Measurements from ENCODE around the gene ZNRF2. TPM values are rescaled to one million over a fixed set of nuclear protein-coding genes. Genes with fewer than 3 reads are reported as not detected.

The ZNRF2 gene
- total and polyA plus RNA-seq, 10 of the 15 experiments (the other 5 are each of a cell fraction or from before 2014, with no cell fraction given): 1.2 to 20.4 (median 9.5) TPM

DNA sequence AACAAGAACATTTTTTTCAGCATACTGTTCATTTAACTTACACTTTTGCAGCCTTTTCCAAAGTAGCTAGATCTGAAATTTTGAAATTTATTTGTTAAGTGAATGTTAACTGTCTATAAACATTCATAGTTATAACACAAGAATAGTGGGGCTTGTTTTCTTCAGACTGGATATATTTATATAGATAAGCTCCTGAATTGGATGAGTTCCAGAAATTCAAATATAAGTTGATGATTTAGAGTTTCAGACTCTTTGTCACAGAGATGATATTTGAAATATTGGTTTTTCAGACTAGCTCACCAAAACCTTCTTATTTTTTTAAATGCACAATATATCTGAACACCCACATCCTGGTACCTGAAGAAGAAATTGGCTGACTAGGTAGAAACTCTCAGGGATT, 44.0 kb downstream of the ZNRF2 start (continued):
- no peak for TF ChIP-seq CHD2 (IDR thresholded peaks at IDR 0.05; ENCODE audit: borderline replicate concordance, low read depth, low read length)
- TF ChIP-seq, protein P1, sequence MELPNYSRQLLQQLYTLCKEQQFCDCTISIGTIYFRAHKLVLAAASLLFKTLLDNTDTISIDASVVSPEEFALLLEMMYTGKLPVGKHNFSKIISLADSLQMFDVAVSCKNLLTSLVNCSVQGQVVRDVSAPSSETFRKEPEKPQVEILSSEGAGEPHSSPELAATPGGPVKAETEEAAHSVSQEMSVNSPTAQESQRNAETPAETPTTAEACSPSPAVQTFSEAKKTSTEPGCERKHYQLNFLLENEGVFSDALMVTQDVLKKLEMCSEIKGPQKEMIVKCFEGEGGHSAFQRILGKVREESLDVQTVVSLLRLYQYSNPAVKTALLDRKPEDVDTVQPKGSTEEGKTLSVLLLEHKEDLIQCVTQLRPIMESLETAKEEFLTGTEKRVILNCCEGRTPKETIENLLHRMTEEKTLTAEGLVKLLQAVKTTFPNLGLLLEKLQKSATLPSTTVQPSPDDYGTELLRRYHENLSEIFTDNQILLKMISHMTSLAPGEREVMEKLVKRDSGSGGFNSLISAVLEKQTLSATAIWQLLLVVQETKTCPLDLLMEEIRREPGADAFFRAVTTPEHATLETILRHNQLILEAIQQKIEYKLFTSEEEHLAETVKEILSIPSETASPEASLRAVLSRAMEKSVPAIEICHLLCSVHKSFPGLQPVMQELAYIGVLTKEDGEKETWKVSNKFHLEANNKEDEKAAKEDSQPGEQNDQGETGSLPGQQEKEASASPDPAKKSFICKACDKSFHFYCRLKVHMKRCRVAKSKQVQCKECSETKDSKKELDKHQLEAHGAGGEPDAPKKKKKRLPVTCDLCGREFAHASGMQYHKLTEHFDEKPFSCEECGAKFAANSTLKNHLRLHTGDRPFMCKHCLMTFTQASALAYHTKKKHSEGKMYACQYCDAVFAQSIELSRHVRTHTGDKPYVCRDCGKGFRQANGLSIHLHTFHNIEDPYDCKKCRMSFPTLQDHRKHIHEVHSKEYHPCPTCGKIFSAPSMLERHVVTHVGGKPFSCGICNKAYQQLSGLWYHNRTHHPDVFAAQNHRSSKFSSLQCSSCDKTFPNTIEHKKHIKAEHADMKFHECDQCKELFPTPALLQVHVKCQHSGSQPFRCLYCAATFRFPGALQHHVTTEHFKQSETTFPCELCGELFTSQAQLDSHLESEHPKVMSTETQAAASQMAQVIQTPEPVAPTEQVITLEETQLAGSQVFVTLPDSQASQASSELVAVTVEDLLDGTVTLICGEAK (IDR thresholded peaks at IDR 0.05; ENCODE audit: borderline replicate concordance): no peak
- TF ChIP-seq EZH2 (IDR thresholded peaks at IDR 0.05; ENCODE audit: borderline replicate concordance, control insufficient read depth, low read depth, low read length): no peak
- TF ChIP-seq WRNIP1 (IDR thresholded peaks at IDR 0.05; ENCODE audit: borderline replicate concordance, low read depth, low read length): no peak
- TF ChIP-seq KAT2A (conservative IDR thresholded peaks at IDR 0.05; ENCODE audit: control insufficient read depth, low read depth, low read length): no peak
- TF ChIP-seq SIN3A (IDR thresholded peaks at IDR 0.05; ENCODE audit: low read depth, low read length): no peak
- TF ChIP-seq MEF2A (IDR thresholded peaks at IDR 0.05; ENCODE audit: insufficient read depth, low read depth, low read length): no peak
- no peak for TF ChIP-seq HDAC6 (IDR thresholded peaks at IDR 0.05; ENCODE audit: unreplicated experiment)
- TF ChIP-seq SRF (IDR thresholded peaks at IDR 0.05; ENCODE audit: low read depth in 2 of 2, low read length in 2 of 2): no peak

All from GM12878 (cell line).